Right cardiac atrium (tissue), 5 donors: Measurements from ENCODE around the gene ADGRG7. TPM values are rescaled to one million over a fixed set of nuclear protein-coding genes. Genes with fewer than 3 reads are reported as not detected.

Experiments used
- polyA plus RNA-seq: library from polyadenylated mRNA; stranded (reverse); fragments of 200-250 nt; gene quantifications from one replicate; pipeline ENCODE4 v1.2.3, GENCODE V29; 2013
- total RNA-seq, 4 donors: library from RNA; stranded (reverse); fragmentation: NEBNext Ultra II Directional; extraction: Animal tissue kit (Norgen Biotek cat#: 25700); gene quantifications; one replicate each; pipeline ENCODE4 v1.2.1, GENCODE V29; 2021
- donor health status: healthy with polysubstance abuse.
- donor health status: DM: no; HTN: yes; CAD: no.
- donor health status: DM: no; HTN: no; CAD: no.
- donor health status: DM: no; HTN: yes; CAD: no; lungs with severe emphysema.
- donor health status: DM: yes; HTN: yes; CAD: no.

The ADGRG7 gene
- total and polyA plus RNA-seq, 5 donors, result not detected

Other genes with a start within 250 kb of the ADGRG7 start
- gene TOMM70, start 208.5 kb upstream of the ADGRG7 start, total RNA-seq, result 10 to 100 TPM; 44.1 to 56.4 (median 51.0) TPM
- 28.4 TPM for gene TOMM70, start 208.5 kb upstream of the ADGRG7 start, polyA plus RNA-seq
- 1 to 10 TPM; 4.1 to 6.9 (median 4.5) TPM for gene LNP1, start 208.1 kb upstream of the ADGRG7 start, total RNA-seq
- 4.1 TPM for gene LNP1, start 208.1 kb upstream of the ADGRG7 start, polyA plus RNA-seq
- 10 to 100 TPM in 3 of 4 donors, 1 to 10 TPM in 1; 7.6 to 21.0 (median 15.3) TPM for gene TMEM45A, start 117.0 kb upstream of the ADGRG7 start, total RNA-seq
- 8.9 TPM for gene TMEM45A, start 117.0 kb upstream of the ADGRG7 start, polyA plus RNA-seq
- 10 to 100 TPM; 81.6 to 98.6 (median 88.2) TPM for gene TFG, start 99.9 kb downstream of the ADGRG7 start, total RNA-seq
- 89.0 TPM for gene TFG, start 99.9 kb downstream of the ADGRG7 start, polyA plus RNA-seq